GM12873 (cell line): ENCODE results near the gene SCARB1.

Experiments used
- TF ChIP-seq, protein P1 (sequence below): IDR thresholded peaks from 2 replicates; pipeline ENCODE4 v1.5.1; 2012; ENCODE audit warnings: low read depth, mild to moderate bottlenecking, moderate library complexity, low read length, control low read depth; ENCODE audit not compliant: insufficient read depth; ENCODE audit errors: missing control alignments

SCARB1 gene

DNA sequence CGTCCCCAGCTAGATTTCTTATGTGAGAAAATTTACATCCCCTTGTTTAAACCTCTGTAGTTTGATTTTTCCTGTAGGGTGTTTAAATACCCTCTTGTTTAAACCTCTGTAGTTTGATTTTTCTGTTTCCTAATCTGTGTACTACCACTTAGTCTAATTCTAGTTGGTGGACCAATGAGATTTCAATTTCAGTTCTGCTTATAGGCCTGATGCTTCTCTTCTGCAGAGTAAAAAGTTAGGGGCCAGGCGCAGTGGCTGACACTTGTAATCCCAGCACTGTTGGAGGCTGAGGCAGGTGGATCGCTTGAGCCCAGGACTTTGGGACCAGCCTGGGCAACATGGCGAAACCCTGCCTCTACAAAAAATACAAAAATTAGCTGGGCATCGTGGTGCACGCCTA lies 39.3 kb upstream of the SCARB1 start:
- TF ChIP-seq, protein P1, sequence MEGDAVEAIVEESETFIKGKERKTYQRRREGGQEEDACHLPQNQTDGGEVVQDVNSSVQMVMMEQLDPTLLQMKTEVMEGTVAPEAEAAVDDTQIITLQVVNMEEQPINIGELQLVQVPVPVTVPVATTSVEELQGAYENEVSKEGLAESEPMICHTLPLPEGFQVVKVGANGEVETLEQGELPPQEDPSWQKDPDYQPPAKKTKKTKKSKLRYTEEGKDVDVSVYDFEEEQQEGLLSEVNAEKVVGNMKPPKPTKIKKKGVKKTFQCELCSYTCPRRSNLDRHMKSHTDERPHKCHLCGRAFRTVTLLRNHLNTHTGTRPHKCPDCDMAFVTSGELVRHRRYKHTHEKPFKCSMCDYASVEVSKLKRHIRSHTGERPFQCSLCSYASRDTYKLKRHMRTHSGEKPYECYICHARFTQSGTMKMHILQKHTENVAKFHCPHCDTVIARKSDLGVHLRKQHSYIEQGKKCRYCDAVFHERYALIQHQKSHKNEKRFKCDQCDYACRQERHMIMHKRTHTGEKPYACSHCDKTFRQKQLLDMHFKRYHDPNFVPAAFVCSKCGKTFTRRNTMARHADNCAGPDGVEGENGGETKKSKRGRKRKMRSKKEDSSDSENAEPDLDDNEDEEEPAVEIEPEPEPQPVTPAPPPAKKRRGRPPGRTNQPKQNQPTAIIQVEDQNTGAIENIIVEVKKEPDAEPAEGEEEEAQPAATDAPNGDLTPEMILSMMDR: no peak

DNA sequence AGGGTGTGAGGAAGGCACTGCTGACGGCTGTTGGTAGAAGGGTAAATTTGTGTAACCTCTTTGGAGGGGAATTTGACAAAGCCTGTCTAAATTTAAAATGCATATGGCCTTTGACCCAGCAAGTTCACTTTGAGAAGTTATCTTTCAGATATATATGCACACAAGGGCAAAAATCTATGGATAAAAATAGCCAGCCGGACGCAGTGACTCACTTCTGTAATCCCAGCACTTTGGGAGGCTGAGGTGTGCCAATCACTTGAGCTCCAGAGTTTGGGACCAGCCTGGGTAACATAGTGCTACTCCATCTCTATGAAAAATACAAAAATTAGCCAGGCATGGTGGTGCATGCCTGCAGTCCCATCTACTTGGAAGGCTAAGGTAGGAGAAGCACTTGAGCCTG lies 37.3 kb upstream of the SCARB1 start:
- TF ChIP-seq, protein P1: no peak

DNA sequence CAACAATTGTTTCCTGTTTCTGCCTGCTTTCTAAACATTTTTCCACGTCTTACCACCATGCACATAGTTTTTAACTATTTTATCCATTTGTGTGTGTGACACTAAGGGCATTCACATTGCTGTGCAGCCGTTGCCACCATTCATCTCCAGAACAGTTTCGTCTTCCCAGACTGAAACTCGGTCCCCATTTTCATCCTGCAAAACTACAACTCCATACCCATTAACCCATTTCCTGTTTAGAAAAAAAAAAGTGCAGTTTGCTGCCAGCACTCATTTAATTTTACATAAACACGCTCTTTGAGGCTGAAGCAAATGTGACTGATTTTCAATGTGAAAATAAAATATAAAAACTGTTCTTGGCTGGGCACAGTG lies 35.2 kb upstream of the SCARB1 start:
- TF ChIP-seq, protein P1: no peak

DNA sequence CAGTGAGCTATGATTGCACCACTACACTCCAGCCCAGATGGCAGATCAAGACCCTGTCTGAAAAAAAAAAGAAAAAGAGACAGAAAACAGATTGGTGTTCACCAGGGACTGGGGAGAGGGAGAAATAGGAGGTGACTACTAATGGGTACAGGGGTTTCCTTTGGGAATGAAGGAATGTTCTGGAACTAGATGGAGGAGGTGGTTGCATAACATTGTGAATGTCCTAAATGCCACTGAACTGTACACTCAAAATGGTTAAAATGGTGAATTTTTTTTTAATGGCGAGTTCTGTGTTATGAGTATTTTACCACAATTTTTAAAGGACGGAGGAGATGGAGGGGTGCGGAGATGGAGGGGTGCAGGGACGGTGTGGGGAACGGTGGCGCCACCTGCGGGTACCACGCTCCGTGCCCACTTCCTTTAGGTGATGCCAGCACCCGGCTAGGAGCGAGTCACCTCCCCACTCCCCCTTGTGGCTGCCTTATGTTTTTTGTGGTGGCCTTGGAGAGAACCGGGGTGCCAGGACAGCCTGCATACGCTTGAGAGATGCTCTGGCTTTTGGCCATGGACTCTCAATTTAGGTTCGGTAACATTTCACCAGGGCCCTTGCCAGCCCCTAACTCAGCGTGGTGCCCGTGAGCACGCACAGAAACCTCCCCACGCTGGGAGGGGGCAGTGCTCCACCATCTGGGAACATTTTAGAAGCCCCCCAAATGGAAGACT lies 34.7 kb upstream of the SCARB1 start:
- TF ChIP-seq, protein P1: peak; percentile 83

DNA sequence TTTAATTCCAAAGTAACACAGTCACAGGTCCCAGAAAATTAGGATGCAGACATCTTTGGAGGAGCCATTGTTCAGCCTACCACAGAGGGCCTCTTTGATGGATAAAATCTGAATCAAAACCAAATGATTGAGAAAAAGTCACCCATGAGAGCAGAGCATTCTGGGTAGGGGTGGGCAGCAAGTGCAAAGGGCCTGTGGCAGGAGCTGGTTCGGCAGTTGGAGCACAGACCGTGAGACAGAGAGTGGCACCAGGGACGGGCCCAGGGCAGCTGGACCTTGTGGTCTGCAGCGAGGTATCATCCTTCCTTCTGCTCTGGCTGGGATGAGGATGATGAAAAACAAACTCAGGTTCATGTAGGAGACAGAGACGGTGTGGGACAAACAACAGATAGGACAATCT lies 32.8 kb upstream of the SCARB1 start:
- TF ChIP-seq, protein P1: no peak

DNA sequence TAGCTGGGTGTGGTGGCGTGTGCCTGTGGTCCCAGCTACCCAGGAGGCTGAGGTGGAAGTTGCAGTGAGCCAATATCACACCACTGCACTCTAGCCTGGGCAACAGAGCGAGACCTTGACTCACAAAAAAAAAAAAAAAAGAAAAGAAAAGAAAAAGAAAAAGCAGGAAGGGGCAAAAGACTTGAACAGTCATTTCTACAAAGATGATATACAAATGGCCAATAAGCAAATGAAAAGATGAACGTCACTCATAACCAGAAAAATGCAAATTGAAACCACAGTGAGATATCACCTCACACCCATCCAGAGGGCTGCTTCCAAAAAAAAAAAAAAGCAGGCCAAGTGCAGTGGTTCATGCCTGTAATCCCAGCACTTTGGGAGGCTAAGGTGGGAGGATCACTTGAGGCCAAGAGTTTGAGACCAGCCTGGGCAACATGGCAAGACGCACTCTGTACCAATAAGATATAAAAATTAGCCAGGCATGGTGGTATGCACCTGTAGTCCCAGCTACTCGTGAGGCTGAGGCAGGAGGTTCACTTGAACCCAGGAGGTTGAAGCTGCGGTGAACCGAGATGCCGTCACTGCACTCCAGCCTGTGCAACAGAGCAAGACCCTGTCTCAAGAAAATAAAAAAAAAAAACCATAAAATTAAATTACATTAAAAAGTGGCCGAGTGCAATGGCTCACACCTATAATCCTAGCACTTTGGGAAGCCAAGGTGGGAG lies 30.3 kb upstream of the SCARB1 start:
- TF ChIP-seq, protein P1: no peak

DNA sequence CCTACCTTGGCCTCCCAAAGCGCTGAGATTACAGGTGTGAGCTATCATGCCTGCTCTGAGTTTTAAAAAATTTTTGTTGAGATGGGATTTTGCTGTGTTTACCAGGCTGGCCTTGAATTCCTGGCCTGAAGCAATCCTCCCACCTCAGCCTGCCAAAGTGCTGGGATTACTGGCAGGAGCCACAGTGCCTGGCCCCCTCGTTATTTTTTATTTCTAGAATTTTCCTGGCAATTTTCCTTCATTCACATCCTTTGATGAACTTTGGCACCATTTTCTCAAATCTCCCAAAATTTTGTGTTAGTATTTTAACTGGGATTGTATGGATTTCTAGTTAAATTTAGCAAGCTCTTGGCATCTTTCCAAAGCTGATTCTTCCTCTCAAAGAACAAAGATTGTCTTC lies 24.6 kb upstream of the SCARB1 start:
- TF ChIP-seq, protein P1: no peak
